Right atrium auricular region (tissue), 2 donors: ENCODE measurements around the gene TPSB2. TPM values are rescaled to one million over a fixed set of nuclear protein-coding genes. Genes with fewer than 3 reads are reported as not detected.

Source experiments
- DNase-seq: peaks from one replicate; pipeline ENCODE4 v3.0.0-alpha.2; 2019; ENCODE audit warnings: low spot score
- H3K27ac ChIP-seq, 2 donors: fragments of 200-600 bp; sonication (generic); 1 replicate in 1 of 2; 2 replicates in 1 of 2; pipeline ENCODE4 v1.5.1; 2016 to 2019
- H3K27me3 ChIP-seq, 2 donors: fragments of 200-600 bp; sonication (generic); one replicate each; pipeline versions ENCODE4 v1.5.1 to v1.6.0; 2017 to 2019
- H3K36me3 ChIP-seq: fragments of 200-600 bp; sonication (generic); one replicate; pipeline ENCODE4 v1.5.1; 2016
- H3K4me1 ChIP-seq, 2 donors: fragments of 200-600 bp; sonication (generic); one replicate each; pipeline versions ENCODE4 v1.5.1 to v1.6.0; 2017 to 2019
- H3K4me3 ChIP-seq, 2 donors: fragments of 200-600 bp; sonication (generic); 1 replicate in 1 of 2; 2 replicates in 1 of 2; pipeline ENCODE4 v1.5.1; 2017 to 2019; ENCODE audit warnings: mild to moderate bottlenecking in 1 of 2, moderate library complexity in 1 of 2
- H3K9me3 ChIP-seq, 2 donors: fragments of 200-600 bp; sonication (generic); one replicate each; pipeline ENCODE4 v1.5.1; 2019
- total RNA-seq, 2 donors: library from RNA; depleted of rRNA; stranded (reverse); fragments of >200 nt; gene quantifications; one replicate each; pipeline ENCODE4 v1.1.0, GENCODE V29; 2016
- TF ChIP-seq, protein P1 (sequence below), 2 donors: fragments of 200-600 bp; sonication (generic); IDR thresholded peaks; one replicate each; pipeline ENCODE4 v1.5.1; 2019; ENCODE audit warnings: antibody characterized with exemption in 2 of 2

TPSB2 gene
- total RNA-seq, 2 donors from 2014 or later = 1.2 to 12.5 TPM

GRCh38 chr16:1265826-1266225 lies 35.8 kb upstream of the TPSB2 start:
- no peaks in the 10 kb centered on the region for H3K9me3 ChIP-seq
- no peak overlapping the region for H3K4me3 ChIP-seq
- H3K27ac ChIP-seq = no peak overlapping the region
- no peaks in the 10 kb centered on the region for H3K36me3 ChIP-seq
- TF ChIP-seq, protein P1, sequence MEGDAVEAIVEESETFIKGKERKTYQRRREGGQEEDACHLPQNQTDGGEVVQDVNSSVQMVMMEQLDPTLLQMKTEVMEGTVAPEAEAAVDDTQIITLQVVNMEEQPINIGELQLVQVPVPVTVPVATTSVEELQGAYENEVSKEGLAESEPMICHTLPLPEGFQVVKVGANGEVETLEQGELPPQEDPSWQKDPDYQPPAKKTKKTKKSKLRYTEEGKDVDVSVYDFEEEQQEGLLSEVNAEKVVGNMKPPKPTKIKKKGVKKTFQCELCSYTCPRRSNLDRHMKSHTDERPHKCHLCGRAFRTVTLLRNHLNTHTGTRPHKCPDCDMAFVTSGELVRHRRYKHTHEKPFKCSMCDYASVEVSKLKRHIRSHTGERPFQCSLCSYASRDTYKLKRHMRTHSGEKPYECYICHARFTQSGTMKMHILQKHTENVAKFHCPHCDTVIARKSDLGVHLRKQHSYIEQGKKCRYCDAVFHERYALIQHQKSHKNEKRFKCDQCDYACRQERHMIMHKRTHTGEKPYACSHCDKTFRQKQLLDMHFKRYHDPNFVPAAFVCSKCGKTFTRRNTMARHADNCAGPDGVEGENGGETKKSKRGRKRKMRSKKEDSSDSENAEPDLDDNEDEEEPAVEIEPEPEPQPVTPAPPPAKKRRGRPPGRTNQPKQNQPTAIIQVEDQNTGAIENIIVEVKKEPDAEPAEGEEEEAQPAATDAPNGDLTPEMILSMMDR (IDR thresholded peaks at IDR 0.05) = no peak
- peaks cover 0 to 4% of the 10 kb centered on the region in 2 donors for H3K27me3 ChIP-seq
- no peaks in the 10 kb centered on the region for H3K4me1 ChIP-seq
- no peak for DNase-seq

GRCh38 chr16:1265090-1265630 lies 35.2 kb upstream of the TPSB2 start:
- Histone ChIP-seq H3K36me3 (no peaks in the 10 kb centered on the region), H3K9me3 (no peaks in the 10 kb centered on the region), H3K4me1 (no peaks in the 10 kb centered on the region), H3K4me3 (no peak overlapping the region), H3K27me3 (peaks cover 0 to 5% of the 10 kb centered on the region in 2 donors), H3K27ac (no peak overlapping the region)
- no peak for DNase-seq
- TF ChIP-seq, protein P1 (IDR thresholded peaks at IDR 0.05) = no peak

DNA sequence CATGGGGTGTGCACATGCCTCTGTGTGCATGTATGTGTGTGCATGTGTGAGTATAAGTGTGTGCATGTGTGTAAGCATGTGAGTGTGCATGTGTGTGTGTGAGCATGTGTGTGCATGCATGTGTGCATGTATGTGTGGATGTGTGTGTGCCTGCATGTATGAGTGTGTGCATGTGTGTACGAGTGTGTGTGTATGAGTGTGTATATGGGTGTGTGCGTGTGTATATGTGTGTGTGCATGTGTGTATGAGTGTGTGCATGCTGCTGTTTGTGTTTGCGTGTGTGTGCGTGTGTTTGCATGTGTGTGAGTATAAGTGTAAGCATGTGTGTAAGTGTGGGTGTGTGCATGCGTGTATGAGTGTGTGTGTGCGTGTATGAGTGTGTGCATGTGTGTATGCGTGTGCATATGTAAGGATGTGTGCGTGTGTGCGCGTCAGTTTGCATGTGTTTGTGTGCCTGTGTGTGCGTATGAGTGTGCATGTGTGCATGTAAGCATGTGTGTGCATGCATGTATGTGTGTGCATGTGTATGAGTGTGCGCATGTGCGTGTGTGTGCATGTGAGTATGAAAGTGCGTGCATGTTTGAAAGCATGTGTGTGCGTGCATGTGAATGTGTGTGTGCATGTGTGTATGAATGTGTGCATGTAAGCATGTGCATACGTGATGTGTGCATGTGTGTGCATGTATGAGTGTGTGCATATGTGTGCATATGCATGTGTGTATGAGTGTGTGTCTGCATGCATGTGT lies 34.5 kb upstream of the TPSB2 start:
- DNase-seq = no peak
- peaks cover 0 to 5% of the 10 kb centered on the region in 2 donors for H3K27me3 ChIP-seq
- no peak overlapping the region for H3K4me3 ChIP-seq
- no peaks in the 10 kb centered on the region for H3K9me3 ChIP-seq
- no peaks in the 10 kb centered on the region for H3K36me3 ChIP-seq
- no peak overlapping the region for H3K27ac ChIP-seq
- no peaks in the 10 kb centered on the region for H3K4me1 ChIP-seq
- TF ChIP-seq, protein P1 (IDR thresholded peaks at IDR 0.05) = no peak

- Histone ChIP-seq H3K27me3 (peaks cover 0 to 8% of the 10 kb centered on the region in 2 donors), H3K4me1 (no peaks in the 10 kb centered on the region), H3K9me3 (no peaks in the 10 kb centered on the region), H3K27ac (no peak overlapping the region), H3K36me3 (no peaks in the 10 kb centered on the region), H3K4me3 (no peak overlapping the region)
- no peak for DNase-seq
- TF ChIP-seq, protein P1 (IDR thresholded peaks at IDR 0.05) = no peak
These were observed 33.8 kb upstream of the TPSB2 start for GRCh38 chr16:1263591-1264344.

DNA sequence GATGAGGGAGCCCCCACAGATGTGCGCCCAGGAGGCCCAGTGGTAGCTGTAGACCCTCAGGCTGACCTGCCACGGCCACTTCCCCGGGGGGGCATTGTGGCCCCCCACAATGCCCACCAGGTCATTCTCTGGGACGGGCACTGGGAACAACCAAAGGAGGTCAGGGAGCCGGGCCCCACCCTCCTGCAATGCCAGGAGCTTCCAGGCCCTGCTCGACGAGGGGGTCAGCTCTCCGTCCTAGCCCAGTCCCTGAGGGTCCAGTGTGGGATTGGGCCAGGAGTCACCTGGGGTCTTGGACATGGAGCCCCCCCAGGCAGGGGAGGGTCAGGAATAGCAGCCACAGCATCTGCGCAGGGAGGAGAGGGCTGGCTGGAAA lies 32.9 kb upstream of the TPSB2 start:
- Histone ChIP-seq H3K27ac (no peak overlapping the region), H3K36me3 (no peaks in the 10 kb centered on the region), H3K27me3 (peaks cover 4 to 8% of the 10 kb centered on the region in 2 donors), H3K4me1 (no peaks in the 10 kb centered on the region), H3K4me3 (no peak overlapping the region), H3K9me3 (no peaks in the 10 kb centered on the region)
- TF ChIP-seq, protein P1 (IDR thresholded peaks at IDR 0.05) = no peak
- DNase-seq = no peak
